GM12801 (cell line): ENCODE measurements around the gene RAD52.

Experiments
- CTCF ChIP-seq: IDR thresholded peaks from one replicate; pipeline ENCODE4 v1.5.1; 2011; ENCODE audit warnings: control low read depth; ENCODE audit not compliant: insufficient read length; ENCODE audit errors: extremely low read depth

Gene RAD52

GRCh38 chr12:884746-885414 lies 64.6 kb downstream of the RAD52 start:
- no peak for TF ChIP-seq CTCF

- no peak for TF ChIP-seq CTCF
Measured at GRCh38 chr12:880656-881055, 68.8 kb downstream of the RAD52 start.

DNA sequence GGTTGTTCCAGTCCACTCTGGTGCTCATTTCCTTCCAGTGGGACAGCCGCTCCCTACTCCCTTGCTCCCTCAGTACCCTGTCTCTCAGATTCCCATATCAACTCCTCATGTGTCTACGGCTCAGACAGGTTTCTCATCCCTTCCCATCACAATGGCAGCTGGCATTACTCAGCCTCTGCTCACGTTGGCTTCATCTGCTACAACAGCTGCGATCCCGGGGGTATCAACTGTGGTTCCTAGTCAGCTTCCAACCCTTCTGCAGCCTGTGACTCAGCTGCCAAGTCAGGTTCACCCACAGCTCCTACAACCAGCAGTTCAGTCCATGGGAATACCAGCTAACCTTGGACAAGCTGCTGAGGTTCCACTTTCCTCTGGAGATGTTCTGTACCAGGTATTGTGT lies 69.9 kb downstream of the RAD52 start:
- TF ChIP-seq CTCF, result no peak

- TF ChIP-seq CTCF, result no peak
Measured at GRCh38 chr12:873954-874353, 75.5 kb downstream of the RAD52 start.

DNA sequence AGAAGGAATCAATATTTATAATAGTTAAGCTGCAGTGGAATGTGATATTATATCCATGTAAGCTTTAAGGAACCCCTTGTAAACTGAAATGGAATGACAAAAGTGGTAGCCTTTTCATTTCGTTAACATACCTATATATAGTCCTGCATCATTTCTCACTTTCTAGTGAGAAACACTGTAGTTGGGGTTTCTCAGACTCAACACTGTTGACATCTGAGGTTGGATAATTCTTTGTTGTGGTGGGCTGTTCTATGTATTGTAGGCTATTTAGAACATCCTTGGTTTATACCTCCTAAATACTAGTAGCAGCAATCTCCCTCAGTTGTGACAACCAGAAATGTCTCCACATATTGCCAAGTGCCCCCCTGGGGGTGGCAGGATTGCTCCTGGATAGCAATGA lies 79.1 kb downstream of the RAD52 start:
- TF ChIP-seq CTCF, result no peak

- no peak for TF ChIP-seq CTCF
Measured at GRCh38 chr12:868722-869121, 80.8 kb downstream of the RAD52 start.

DNA sequence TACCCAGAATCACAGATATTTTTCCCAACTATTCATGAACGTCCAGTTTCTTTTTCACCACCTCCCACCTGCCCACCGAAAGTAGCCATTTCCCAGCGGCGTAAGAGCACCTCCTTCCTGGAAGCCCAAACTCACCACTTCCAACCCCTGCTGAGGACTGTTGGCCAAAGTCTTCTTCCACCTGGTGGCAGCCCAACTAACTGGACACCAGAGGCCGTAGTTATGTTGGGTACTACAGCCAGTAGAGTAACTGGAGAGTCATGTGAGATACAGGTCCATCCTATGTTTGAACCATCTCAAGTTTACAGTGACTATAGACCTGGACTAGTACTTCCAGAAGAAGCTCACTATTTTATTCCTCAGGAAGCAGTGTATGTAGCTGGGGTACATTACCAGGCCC lies 81.6 kb downstream of the RAD52 start:
- no peak for TF ChIP-seq CTCF
